Uterus (tissue), 4 donors: ENCODE measurements around the gene MAML2. TPM values are rescaled to one million over a fixed set of nuclear protein-coding genes. Genes with fewer than 3 reads are reported as not detected.

Experiments
- DNase-seq, 2 donors: peaks; one replicate each; pipeline ENCODE4 v3.0.0-alpha.2; 2019 to 2020
- H3K27ac ChIP-seq, 2 donors: fragments of 200-600 bp; sonication (generic); 1 replicate in 1 of 2; 2 replicates in 1 of 2; pipeline ENCODE4 v1.5.1; 2016 to 2018
- H3K27me3 ChIP-seq, 2 donors: fragments of 200-600 bp; sonication (generic); one replicate each; pipeline ENCODE4 v1.5.1; 2018 to 2019; ENCODE audit warnings: control low read depth in 1 of 2
- H3K36me3 ChIP-seq, 2 donors: fragments of 200-600 bp; sonication (generic); one replicate each; pipeline ENCODE4 v1.5.1; 2019; ENCODE audit warnings: control low read depth in 1 of 2
- H3K4me1 ChIP-seq, 2 donors: fragments of 200-600 bp; sonication (generic); one replicate each; pipeline ENCODE4 v1.5.1; 2018 to 2019; ENCODE audit warnings: control low read depth in 1 of 2
- H3K4me3 ChIP-seq, 2 donors: fragments of 200-600 bp; sonication (generic); 1 replicate in 1 of 2; 2 replicates in 1 of 2; pipeline ENCODE4 v1.5.1; 2018 to 2019; ENCODE audit warnings: mild to moderate bottlenecking in 1 of 2
- H3K9me3 ChIP-seq, 2 donors: fragments of 200-600 bp; sonication (generic); one replicate each; pipeline ENCODE4 v1.5.1; 2019; ENCODE audit warnings: control low read depth in 1 of 2
- CTCF ChIP-seq, 4 experiments: fragments of 200-600 bp in 2 of 4; fragments of 450-650 bp in 2 of 4; sonication (generic) in 2 of 4; IDR thresholded peaks; one replicate each; pipeline ENCODE4 v1.5.1; 2016 to 2019; ENCODE audit warnings: antibody characterized with exemption in 4 of 4, mild to moderate bottlenecking in 2 of 4, moderate library complexity in 1 of 4
- POLR2A ChIP-seq, 2 donors: fragments of 450-650 bp; IDR thresholded peaks; one replicate each; pipeline ENCODE4 v1.6.1; 2016; ENCODE audit warnings: antibody characterized with exemption in 2 of 2, mild to moderate bottlenecking in 1 of 2, moderate library complexity in 1 of 2
- intact Hi-C: fragments of 100-400 bp; cut with DNase I; formaldehyde crosslinking; loops from one replicate; pipeline ENCODE4 v1.15.1; 2023; ENCODE audit warnings: low total_unique reads
- total RNA-seq, 4 donors: library from RNA; depleted of rRNA in 3 of 4; stranded (reverse); fragments of >200 nt in 3 of 4; gene quantifications; one replicate each; pipeline versions ENCODE4 v1.1.0 to v1.2.4, GENCODE V29; 2014 to 2023
- donor health status: DM: yes; HTN: yes; CAD: no.

Gene MAML2
- total RNA-seq, 4 donors from 2014 or later, result 8.2 to 35.9 (median 19.8) TPM

DNA sequence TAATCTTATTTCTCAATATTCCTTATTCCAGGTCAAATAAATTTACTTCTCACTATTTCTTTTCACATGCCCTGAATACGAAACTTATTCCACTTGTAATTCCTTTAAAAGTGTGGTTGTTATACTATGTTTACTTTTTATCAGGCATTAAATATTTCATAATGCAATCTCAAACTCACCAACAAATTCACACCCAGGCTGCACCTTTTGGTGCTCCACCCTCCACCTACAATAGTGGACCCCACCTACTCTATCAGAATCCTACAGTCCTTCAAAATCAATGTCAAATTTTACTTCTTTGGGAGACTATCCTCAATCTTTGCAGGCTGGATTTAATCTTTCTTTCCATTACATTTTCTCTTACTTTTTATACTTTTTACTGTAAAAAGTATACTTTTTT lies 353.2 kb downstream of the MAML2 start:
- Histone ChIP-seq H3K27ac (no peak overlapping the region), H3K9me3 (no peaks in the 10 kb centered on the region)

DNA sequence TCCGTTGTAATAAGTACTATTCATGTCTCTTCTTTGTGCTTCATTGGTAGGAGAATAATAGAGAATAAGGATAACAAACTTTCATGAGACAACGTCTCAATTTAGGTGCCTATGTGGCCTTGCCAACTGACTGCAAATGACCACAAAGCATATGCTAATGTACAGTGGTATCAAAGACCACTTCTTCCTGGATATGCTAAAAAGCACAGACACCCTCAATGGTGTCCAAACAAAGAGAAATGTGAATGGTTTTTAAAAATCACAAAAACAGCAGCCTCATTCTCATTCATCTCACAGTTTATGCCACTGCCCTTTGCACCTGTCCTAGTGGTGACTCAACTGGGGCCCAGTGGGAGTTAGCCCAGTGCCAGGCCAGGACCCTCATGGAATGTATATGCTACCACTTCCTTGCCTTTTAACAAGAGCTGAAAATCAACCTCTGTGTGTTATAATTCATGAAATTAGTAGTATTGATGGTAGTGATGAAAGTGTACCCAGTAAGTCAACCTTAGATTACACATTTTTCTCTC lies 353.9 kb downstream of the MAML2 start:
- intact Hi-C loops, result no loop called here
- no peak overlapping the region for H3K27ac ChIP-seq
- TF ChIP-seq POLR2A (IDR thresholded peaks at IDR 0.05) (no peak), CTCF (IDR thresholded peaks at IDR 0.05) (no peak)
- H3K4me1 ChIP-seq, result no peaks in the 10 kb centered on the region
- no peaks in the 10 kb centered on the region for H3K27me3 ChIP-seq
- no peak overlapping the region for H3K4me3 ChIP-seq
- no peaks in the 10 kb centered on the region for H3K36me3 ChIP-seq
- H3K9me3 ChIP-seq, result no peaks in the 10 kb centered on the region
- no peak for DNase-seq

More for the DNA sequence above, 353.2 kb downstream of the MAML2 start:
- H3K4me1 ChIP-seq, result no peaks in the 10 kb centered on the region
- H3K27me3 ChIP-seq, result no peaks in the 10 kb centered on the region
- no peak for TF ChIP-seq CTCF (IDR thresholded peaks at IDR 0.05)
- TF ChIP-seq POLR2A (IDR thresholded peaks at IDR 0.05), result no peak
- intact Hi-C loops, result no loop called here
- H3K4me3 ChIP-seq, result no peak overlapping the region
- DNase-seq, result no peak
- no peaks in the 10 kb centered on the region for H3K36me3 ChIP-seq

DNA sequence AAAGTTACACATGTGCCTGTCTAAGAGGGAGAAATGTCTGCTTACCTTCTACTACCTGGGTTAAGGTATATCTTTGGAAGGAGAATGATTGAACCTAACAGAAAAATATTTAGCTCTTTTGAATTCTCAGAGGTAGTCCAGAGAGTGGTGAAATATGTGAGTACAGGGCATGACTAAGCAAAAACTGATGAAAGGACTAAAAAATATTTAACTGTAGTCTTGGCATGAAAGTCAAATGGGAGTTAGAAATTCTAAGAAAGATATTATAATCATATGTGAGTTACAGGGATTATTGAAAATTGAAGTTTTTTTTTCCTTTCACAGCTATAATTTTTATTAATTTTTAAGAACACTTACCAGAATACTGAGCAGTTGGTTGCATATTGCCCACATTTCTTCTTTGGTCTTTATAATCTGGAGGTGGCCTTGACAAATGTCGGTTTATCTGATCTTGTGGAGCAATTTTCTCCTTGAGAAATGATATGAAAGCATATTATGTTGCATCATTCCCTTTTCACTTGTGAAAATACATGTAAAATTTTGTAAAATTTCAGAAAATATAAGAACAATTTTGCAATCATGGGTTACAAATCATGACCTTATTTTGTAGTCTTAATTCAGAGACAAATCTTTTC lies 357.7 kb downstream of the MAML2 start:
- TF ChIP-seq CTCF (IDR thresholded peaks at IDR 0.05) (no peak), POLR2A (IDR thresholded peaks at IDR 0.05) (no peak)
- no peaks in the 10 kb centered on the region for H3K36me3 ChIP-seq
- H3K27ac ChIP-seq, result no peak overlapping the region
- DNase-seq, result no peak
- H3K9me3 ChIP-seq, result no peaks in the 10 kb centered on the region
- H3K4me3 ChIP-seq, result no peak overlapping the region
- intact Hi-C loops, result no loop called here
- no peaks in the 10 kb centered on the region for H3K27me3 ChIP-seq
- H3K4me1 ChIP-seq, result no peaks in the 10 kb centered on the region

- H3K4me3 ChIP-seq, result no peak overlapping the region
- intact Hi-C loops, result no loop called here
- H3K4me1 ChIP-seq, result no peaks in the 10 kb centered on the region
- H3K9me3 ChIP-seq, result no peaks in the 10 kb centered on the region
- H3K36me3 ChIP-seq, result no peaks in the 10 kb centered on the region
- no peak overlapping the region for H3K27ac ChIP-seq
- no peak for DNase-seq
- H3K27me3 ChIP-seq, result no peaks in the 10 kb centered on the region
- no peak for TF ChIP-seq POLR2A (IDR thresholded peaks at IDR 0.05)
- no peak for TF ChIP-seq CTCF (IDR thresholded peaks at IDR 0.05)
Observed at GRCh38 chr11:95984072-95984471, 358.9 kb downstream of the MAML2 start.

DNA sequence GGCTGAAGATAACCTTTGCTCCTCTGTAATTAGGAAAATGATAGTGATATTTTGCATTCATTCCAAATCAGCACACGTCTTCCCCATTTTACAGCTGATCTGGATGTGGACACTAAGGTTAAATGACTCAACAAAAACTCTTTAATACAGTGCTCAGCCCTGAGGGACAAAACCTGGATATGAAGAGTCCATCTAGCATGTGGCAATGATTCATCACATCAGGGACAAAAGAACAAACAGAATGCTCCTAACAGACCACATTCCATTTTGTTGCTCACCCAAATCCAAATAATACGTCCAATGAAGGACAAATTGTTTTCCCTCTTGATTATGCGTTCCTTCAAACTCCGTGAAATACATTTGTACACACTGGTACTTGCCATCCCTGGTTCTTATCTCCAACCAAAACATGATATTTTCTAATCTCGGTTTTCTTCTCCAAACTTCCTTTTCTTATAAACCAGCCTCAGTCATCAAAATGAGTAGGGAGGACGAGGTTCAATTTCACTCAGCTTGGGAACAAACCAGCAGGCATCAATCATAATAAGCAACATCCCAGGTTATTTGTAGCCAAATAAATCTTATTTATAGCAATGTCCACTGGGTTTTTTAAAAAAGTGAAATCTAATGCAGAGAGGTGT lies 365.3 kb downstream of the MAML2 start:
- TF ChIP-seq CTCF (IDR thresholded peaks at IDR 0.05), result no peak
- no peak for TF ChIP-seq POLR2A (IDR thresholded peaks at IDR 0.05)
- Histone ChIP-seq H3K9me3 (no peaks in the 10 kb centered on the region), H3K36me3 (no peaks in the 10 kb centered on the region), H3K4me3 (no peak overlapping the region), H3K27me3 (no peaks in the 10 kb centered on the region), H3K27ac (no peak overlapping the region), H3K4me1 (no peaks in the 10 kb centered on the region)
- no peak for DNase-seq
- intact Hi-C loops, result no loop called here
